ENCODE measurements around the gene ESRRG.

The ESRRG gene

DNA sequence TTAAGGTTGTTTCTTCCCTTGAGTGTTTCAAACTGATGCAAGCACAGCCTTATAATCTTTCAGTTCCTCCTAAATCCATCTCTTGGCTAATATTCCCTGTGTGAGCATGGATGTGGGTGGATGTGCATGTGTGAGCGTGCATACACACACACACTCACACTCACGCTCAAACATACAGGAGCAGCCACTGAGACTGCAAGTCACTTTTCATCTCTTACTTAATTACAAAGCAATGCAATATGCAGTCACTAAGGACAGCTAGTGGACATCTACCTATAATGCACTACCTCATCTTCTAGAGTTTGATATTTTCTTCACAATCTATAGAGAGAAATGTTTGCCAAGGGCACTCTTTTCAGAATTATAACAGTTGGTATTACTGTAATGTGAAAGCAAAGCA is 1.4 kb downstream of the ESRRG start:
- Histone ChIP-seq H3K9me2 (replicated peaks; ENCODE audit: insufficient read depth, low read length) (no peaks in the 10 kb centered on the region), H3K79me2 (ENCODE audit: insufficient read depth, low read length) (no peaks in the 10 kb centered on the region), H3K4me3 (ENCODE audit: insufficient read depth, low read length, poor library complexity, severe bottlenecking) (no peak overlapping the region), H3F3A (ENCODE audit: insufficient read depth) (no peaks in the 10 kb centered on the region), H3K9me3 (ENCODE audit: insufficient read depth, low read length) (no peaks in the 10 kb centered on the region), H3K9ac (ENCODE audit: low read length) (no peak overlapping the region), H3K27ac (ENCODE audit: low read depth, low read length) (no peak overlapping the region), H4K20me1 (ENCODE audit: low read depth, low read length) (no peaks in the 10 kb centered on the region), H3K36me3 (ENCODE audit: low read length) (no peaks in the 10 kb centered on the region), H2AFZ (ENCODE audit: low read depth, low read length, severe bottlenecking) (no peak overlapping the region), H3K27me3 (ENCODE audit: low read length) (no peaks in the 10 kb centered on the region), H3K4me2 (ENCODE audit: low read depth, low read length, poor library complexity, severe bottlenecking) (no peak overlapping the region)
- TF ChIP-seq, protein P1, sequence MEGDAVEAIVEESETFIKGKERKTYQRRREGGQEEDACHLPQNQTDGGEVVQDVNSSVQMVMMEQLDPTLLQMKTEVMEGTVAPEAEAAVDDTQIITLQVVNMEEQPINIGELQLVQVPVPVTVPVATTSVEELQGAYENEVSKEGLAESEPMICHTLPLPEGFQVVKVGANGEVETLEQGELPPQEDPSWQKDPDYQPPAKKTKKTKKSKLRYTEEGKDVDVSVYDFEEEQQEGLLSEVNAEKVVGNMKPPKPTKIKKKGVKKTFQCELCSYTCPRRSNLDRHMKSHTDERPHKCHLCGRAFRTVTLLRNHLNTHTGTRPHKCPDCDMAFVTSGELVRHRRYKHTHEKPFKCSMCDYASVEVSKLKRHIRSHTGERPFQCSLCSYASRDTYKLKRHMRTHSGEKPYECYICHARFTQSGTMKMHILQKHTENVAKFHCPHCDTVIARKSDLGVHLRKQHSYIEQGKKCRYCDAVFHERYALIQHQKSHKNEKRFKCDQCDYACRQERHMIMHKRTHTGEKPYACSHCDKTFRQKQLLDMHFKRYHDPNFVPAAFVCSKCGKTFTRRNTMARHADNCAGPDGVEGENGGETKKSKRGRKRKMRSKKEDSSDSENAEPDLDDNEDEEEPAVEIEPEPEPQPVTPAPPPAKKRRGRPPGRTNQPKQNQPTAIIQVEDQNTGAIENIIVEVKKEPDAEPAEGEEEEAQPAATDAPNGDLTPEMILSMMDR (IDR thresholded peaks at IDR 0.05; ENCODE audit: insufficient read depth, low read length, poor library complexity, severe bottlenecking), result no peak
- TF ChIP-seq EZH2phosphoT487 (conservative IDR thresholded peaks at IDR 0.05; ENCODE audit: low read length), result no peak

DNA sequence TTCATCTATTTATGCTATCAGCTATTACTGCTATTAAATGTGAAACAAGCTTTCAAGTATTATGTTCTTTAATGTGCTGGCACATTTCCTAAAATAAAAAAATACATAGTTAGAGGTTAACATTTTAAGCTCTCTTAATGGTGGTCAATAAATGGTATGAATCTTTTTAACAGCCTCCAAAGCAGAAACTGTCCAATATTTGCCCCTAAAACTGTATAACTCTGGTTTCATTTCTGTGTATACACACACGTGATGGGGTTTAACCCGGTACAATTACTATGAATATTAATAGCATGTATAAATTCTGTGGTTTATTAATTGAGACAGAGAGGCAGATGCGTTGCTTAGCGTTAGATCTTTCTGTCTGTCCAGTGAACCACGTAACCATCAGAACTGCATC is 2.2 kb downstream of the ESRRG start:
- no peak overlapping the region for H3K9ac ChIP-seq (ENCODE audit: low read length)
- H3K9me2 ChIP-seq (replicated peaks; ENCODE audit: insufficient read depth, low read length), result no peaks in the 10 kb centered on the region
- H2AFZ ChIP-seq (ENCODE audit: low read depth, low read length, severe bottlenecking), result no peak overlapping the region
- TF ChIP-seq, protein P1 (IDR thresholded peaks at IDR 0.05; ENCODE audit: insufficient read depth, low read length, poor library complexity, severe bottlenecking), result no peak
- TF ChIP-seq EZH2phosphoT487 (conservative IDR thresholded peaks at IDR 0.05; ENCODE audit: low read length), result no peak
- no peaks in the 10 kb centered on the region for H3K79me2 ChIP-seq (ENCODE audit: insufficient read depth, low read length)
- H3K27me3 ChIP-seq (ENCODE audit: low read length), result no peaks in the 10 kb centered on the region
- H3K9me3 ChIP-seq (ENCODE audit: insufficient read depth, low read length), result no peaks in the 10 kb centered on the region
- H3K27ac ChIP-seq (ENCODE audit: low read depth, low read length), result no peak overlapping the region
- H3K36me3 ChIP-seq (ENCODE audit: low read length), result no peaks in the 10 kb centered on the region
- no peak overlapping the region for H3K4me2 ChIP-seq (ENCODE audit: low read depth, low read length, poor library complexity, severe bottlenecking)
- no peaks in the 10 kb centered on the region for H3F3A ChIP-seq (ENCODE audit: insufficient read depth)
- H4K20me1 ChIP-seq (ENCODE audit: low read depth, low read length), result no peaks in the 10 kb centered on the region
- no peak overlapping the region for H3K4me3 ChIP-seq (ENCODE audit: insufficient read depth, low read length, poor library complexity, severe bottlenecking)

DNA sequence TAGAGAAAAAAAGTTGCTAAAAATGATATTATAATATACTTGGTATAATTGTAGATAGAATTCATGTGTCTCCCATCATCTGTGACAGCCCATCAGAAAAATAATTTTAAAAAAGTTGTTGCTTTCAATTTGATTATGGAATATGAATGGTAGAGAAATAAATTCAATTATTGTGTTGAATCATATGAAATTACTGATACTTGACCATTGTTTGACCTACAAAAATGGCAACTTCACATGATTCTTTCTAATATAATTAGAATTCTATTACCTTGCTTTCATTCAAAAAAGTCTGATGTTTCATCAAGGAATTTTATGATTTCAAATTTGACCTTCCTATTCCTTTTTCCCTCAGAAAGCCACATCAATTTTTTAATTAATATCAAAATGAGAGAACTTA is 11.5 kb downstream of the ESRRG start:
- Histone ChIP-seq H3F3A (ENCODE audit: insufficient read depth) (no peaks in the 10 kb centered on the region), H3K9me3 (ENCODE audit: insufficient read depth, low read length) (no peaks in the 10 kb centered on the region), H4K20me1 (ENCODE audit: low read depth, low read length) (no peaks in the 10 kb centered on the region), H3K4me2 (ENCODE audit: low read depth, low read length, poor library complexity, severe bottlenecking) (no peak overlapping the region), H3K27ac (ENCODE audit: low read depth, low read length) (no peak overlapping the region), H3K9ac (ENCODE audit: low read length) (no peak overlapping the region), H3K27me3 (ENCODE audit: low read length) (no peaks in the 10 kb centered on the region), H3K4me3 (ENCODE audit: insufficient read depth, low read length, poor library complexity, severe bottlenecking) (no peak overlapping the region), H3K79me2 (ENCODE audit: insufficient read depth, low read length) (no peaks in the 10 kb centered on the region), H3K9me2 (replicated peaks; ENCODE audit: insufficient read depth, low read length) (no peaks in the 10 kb centered on the region), H3K36me3 (ENCODE audit: low read length) (no peaks in the 10 kb centered on the region), H2AFZ (ENCODE audit: low read depth, low read length, severe bottlenecking) (no peak overlapping the region)
- TF ChIP-seq, protein P1 (IDR thresholded peaks at IDR 0.05; ENCODE audit: insufficient read depth, low read length, poor library complexity, severe bottlenecking), result no peak
- TF ChIP-seq EZH2phosphoT487 (conservative IDR thresholded peaks at IDR 0.05; ENCODE audit: low read length), result no peak
